Keratinocyte (primary cell): ENCODE results near the gene HLA-DPA1. TPM values are rescaled to one million over a fixed set of nuclear protein-coding genes. Genes with fewer than 3 reads are reported as not detected.

ENCODE experiments used
- DNase-seq: peaks from one replicate; pipeline ENCODE4 v3.0.0-alpha.2; 2011; ENCODE audit warnings: low read depth, missing footprints, low spot score
- FAIRE-seq: peaks from 2 replicates; lab custom pipeline; 2011; peaks lifted over from hg19 to GRCh38; lab: Jason Lieb, UNC
- H2AFZ ChIP-seq: 2 replicates; pipeline ENCODE4 v1.6.0; 2012; ENCODE audit warnings: low read length, control low read depth, inconsistent platforms; ENCODE audit not compliant: control insufficient read depth
- H3K27ac ChIP-seq: 2 replicates; pipeline ENCODE4 v1.5.1; 2011; ENCODE audit warnings: low read length; ENCODE audit not compliant: control insufficient read depth, insufficient read depth
- H3K27me3 ChIP-seq: 3 replicates; pipeline ENCODE4 v1.6.0; 2011; ENCODE audit warnings: low read length; ENCODE audit not compliant: control insufficient read depth, insufficient read depth; ENCODE audit errors: extremely low read depth
- H3K36me3 ChIP-seq, 2 experiments: 2 replicates in 1 of 2; 3 replicates in 1 of 2; pipeline ENCODE4 v1.5.1; 2011; ENCODE audit warnings: low read length in 2 of 2, mild to moderate bottlenecking in 1 of 2; ENCODE audit not compliant: control insufficient read depth in 2 of 2, insufficient read depth in 2 of 2; ENCODE audit errors: extremely low read depth in 1 of 2
- H3K4me1 ChIP-seq: 3 replicates; pipeline ENCODE4 v1.5.1; 2011; ENCODE audit warnings: low read length; ENCODE audit not compliant: control insufficient read depth, insufficient read depth; ENCODE audit errors: extremely low read depth
- H3K4me2 ChIP-seq: 3 replicates; pipeline ENCODE4 v1.6.0; 2011; ENCODE audit warnings: low read depth, low read length; ENCODE audit not compliant: control insufficient read depth, insufficient read depth; ENCODE audit errors: extremely low read depth
- H3K4me3 ChIP-seq, 3 experiments: fragments of 200-600 bp in 1 of 3; sonication (generic) in 1 of 3; 2 replicates in 2 of 3; 3 replicates in 1 of 3; pipeline ENCODE4 v1.5.1; 2011 to 2016; ENCODE audit warnings: low read length in 3 of 3, mild to moderate bottlenecking in 3 of 3, control low read depth in 2 of 3, inconsistent platforms in 1 of 3, low read depth in 1 of 3, mixed read lengths in 1 of 3, mixed run types in 1 of 3, moderate library complexity in 1 of 3; ENCODE audit not compliant: control insufficient read depth in 2 of 3, insufficient read depth in 2 of 3; ENCODE audit errors: extremely low read depth in 1 of 3
- H3K79me2 ChIP-seq: 2 replicates; pipeline ENCODE4 v1.6.0; 2012; ENCODE audit warnings: low read length; ENCODE audit not compliant: control insufficient read depth, insufficient read depth
- H3K9ac ChIP-seq: 3 replicates; pipeline ENCODE4 v1.6.0; 2011; ENCODE audit warnings: low read length; ENCODE audit not compliant: control insufficient read depth, insufficient read depth; ENCODE audit errors: extremely low read depth
- H3K9me1 ChIP-seq: 3 replicates; pipeline ENCODE4 v1.6.0; 2011; ENCODE audit warnings: low read length; ENCODE audit not compliant: control insufficient read depth, insufficient read depth; ENCODE audit errors: extremely low read depth
- H3K9me3 ChIP-seq: 2 replicates; pipeline ENCODE4 v1.5.1; 2012; ENCODE audit warnings: low read depth, low read length; ENCODE audit not compliant: control insufficient read depth
- H4K20me1 ChIP-seq: 3 replicates; pipeline ENCODE4 v1.6.0; 2011; ENCODE audit warnings: low read length; ENCODE audit not compliant: control insufficient read depth, insufficient read depth; ENCODE audit errors: extremely low read depth
- CTCF ChIP-seq, 3 experiments: IDR thresholded peaks in 1 of 3; conservative IDR thresholded peaks in 1 of 3; optimal IDR thresholded peaks in 1 of 3; 2 replicates in 2 of 3; 3 replicates in 1 of 3; pipeline versions ENCODE3 to v1.5.1; 2011; ENCODE audit warnings: low read length in 3 of 3, mild to moderate bottlenecking in 3 of 3, moderate library complexity in 2 of 3, control low read depth in 1 of 3, inconsistent platforms in 1 of 3; ENCODE audit not compliant: insufficient read depth in 2 of 3; ENCODE audit errors: extremely low read depth in 1 of 3
- EZH2 ChIP-seq: IDR thresholded peaks from one replicate; pipeline ENCODE4 v1.6.1; 2012; ENCODE audit warnings: inconsistent platforms, mild to moderate bottlenecking, low read length, moderate library complexity
- dilution Hi-C: fragments of 300-500 bp; cut with MboI; formaldehyde crosslinking; loops from one replicate; pipeline ENCODE4 v1.7.0; 2020; ENCODE audit warnings: low sequenced_read_pairs; ENCODE audit not compliant: extremely low pct_ligation_motif_present
- polyA plus RNA-seq, 5 experiments: library from polyadenylated mRNA; depleted of rRNA in 3 of 5; stranded (reverse) in 3 of 5; stranded (forward) in 1 of 5; unstranded in 1 of 5; fragments of >200 nt; gene quantifications; 1 replicate in 1 of 5; 2 replicates in 3 of 5; 3 replicates in 1 of 5; pipeline versions ENCODE4 v1.2.1 to v1.2.3, GENCODE V29; 2011 to 2012; ENCODE audit warnings: missing spikeins in 2 of 5, low read depth in 1 of 5, low replicate concordance in 1 of 5

The HLA-DPA1 gene
- polyA plus RNA-seq, 1 donor (not counting 4 experiments of a cell fraction or from before 2014, with no cell fraction given): 0.09 TPM

- Histone ChIP-seq H3K9me3 (no peaks in the 10 kb centered on the region), H4K20me1 (no peaks in the 10 kb centered on the region), H3K4me2 (no peak overlapping the region), H3K4me3 (no peak overlapping the region), H3K27ac (no peak overlapping the region), H3K4me1 (no peaks in the 10 kb centered on the region), H3K79me2 (no peaks in the 10 kb centered on the region), H2AFZ (no peak overlapping the region), H3K27me3 (peaks cover 30% of the 10 kb centered on the region), H3K36me3 (no peaks in the 10 kb centered on the region), H3K9ac (no peak overlapping the region), H3K9me1 (no peaks in the 10 kb centered on the region)
- TF ChIP-seq EZH2 (no peak), CTCF (optimal IDR thresholded peaks at IDR 0.05 in 1 of 3, IDR thresholded peaks at IDR 0.05 in 1 of 3, conservative IDR thresholded peaks at IDR 0.05 in 1 of 3; ENCODE audit: extremely low read depth in 1 of 3, insufficient read depth in 2 of 3, low read length in 3 of 3) (no peak)
- FAIRE-seq (no peak), DNase-seq (no peak)
- dilution Hi-C loops: no loop called here
Observed at GRCh38 chr6:33113755-33114154, 40.3 kb upstream of the HLA-DPA1 start.

GRCh38 chr6:33112148-33112547 is 38.7 kb upstream of the HLA-DPA1 start:
- H3K79me2 ChIP-seq: no peaks in the 10 kb centered on the region
- FAIRE-seq (peak; percentile 41), DNase-seq (no peak)
- no peak overlapping the region for H3K9ac ChIP-seq
- H3K4me1 ChIP-seq: no peaks in the 10 kb centered on the region
- TF ChIP-seq EZH2 (no peak), CTCF (optimal IDR thresholded peaks at IDR 0.05 in 1 of 3, IDR thresholded peaks at IDR 0.05 in 1 of 3, conservative IDR thresholded peaks at IDR 0.05 in 1 of 3; ENCODE audit: extremely low read depth in 1 of 3, insufficient read depth in 2 of 3, low read length in 3 of 3) (no peak)
- dilution Hi-C loops: no loop called here
- no peaks in the 10 kb centered on the region for H3K9me3 ChIP-seq
- H3K4me2 ChIP-seq: no peak overlapping the region
- H3K9me1 ChIP-seq: no peaks in the 10 kb centered on the region
- no peak overlapping the region for H2AFZ ChIP-seq
- peaks cover 22% of the 10 kb centered on the region for H3K27me3 ChIP-seq
- H4K20me1 ChIP-seq: no peaks in the 10 kb centered on the region
- H3K36me3 ChIP-seq: no peaks in the 10 kb centered on the region
- H3K27ac ChIP-seq: no peak overlapping the region
- H3K4me3 ChIP-seq: no peak overlapping the region
